Stimulated activated CD8-positive, alpha-beta memory T cell treated with anti-CD3 and anti-CD28 coated beads, Interleukin-2, amount 100 ng/mL, for 48 hours (primary cell): ENCODE measurements around the gene CEP41.

ENCODE experiments used
- DNase-seq, 2 donors: peaks; one replicate each; pipeline ENCODE4 v3.0.0-alpha.2; 2020; ENCODE audit warnings: low read depth in 2 of 2

Gene CEP41

GRCh38 chr7:130419658-130420057 is 21.2 kb downstream of the CEP41 start:
- DNase-seq, result no peak

GRCh38 chr7:130418306-130418705 is 22.5 kb downstream of the CEP41 start:
- no peak for DNase-seq

- DNase-seq, result no peak
These were observed 23.6 kb downstream of the CEP41 start for GRCh38 chr7:130417213-130417612.

GRCh38 chr7:130415006-130415405 is 25.8 kb downstream of the CEP41 start:
- no peak for DNase-seq

- no peak for DNase-seq
These were observed 27.6 kb downstream of the CEP41 start for GRCh38 chr7:130413201-130413600.

- no peak for DNase-seq
These were observed 29.8 kb downstream of the CEP41 start for GRCh38 chr7:130410868-130411541.

- no peak for DNase-seq
These were observed 31.1 kb downstream of the CEP41 start for GRCh38 chr7:130409712-130410072.

- no peak for DNase-seq
These were observed 31.6 kb downstream of the CEP41 start for GRCh38 chr7:130409067-130409711.

GRCh38 chr7:130405003-130405402 is 35.8 kb downstream of the CEP41 start:
- no peak for DNase-seq

- DNase-seq, result no peak
These were observed 39.2 kb downstream of the CEP41 start for GRCh38 chr7:130401578-130401977.

GRCh38 chr7:130401101-130401500 is 39.7 kb downstream of the CEP41 start:
- no peak for DNase-seq

GRCh38 chr7:130400120-130400572 is 40.7 kb downstream of the CEP41 start:
- no peak for DNase-seq

- no peak for DNase-seq
These were observed 42.2 kb downstream of the CEP41 start for GRCh38 chr7:130398526-130399090.

- no peak for DNase-seq
These were observed 43.1 kb downstream of the CEP41 start for GRCh38 chr7:130397758-130398073.

GRCh38 chr7:130397051-130397757 is 43.6 kb downstream of the CEP41 start:
- no peak for DNase-seq

GRCh38 chr7:130396109-130396508 is 44.7 kb downstream of the CEP41 start:
- no peak for DNase-seq

GRCh38 chr7:130395421-130395820 is 45.4 kb downstream of the CEP41 start:
- no peak for DNase-seq

- no peak for DNase-seq
These were observed 46.2 kb downstream of the CEP41 start for GRCh38 chr7:130394421-130395195.

- no peak for DNase-seq
These were observed 46.9 kb downstream of the CEP41 start for GRCh38 chr7:130393841-130394411.

GRCh38 chr7:130393101-130393561 is 47.7 kb downstream of the CEP41 start:
- no peak for DNase-seq

GRCh38 chr7:130390486-130390885 is 50.3 kb downstream of the CEP41 start:
- no peak for DNase-seq

- no peak for DNase-seq
These were observed 52.1 kb downstream of the CEP41 start for GRCh38 chr7:130388671-130389070.
